ENCODE results near the gene POU2F3.

DNA sequence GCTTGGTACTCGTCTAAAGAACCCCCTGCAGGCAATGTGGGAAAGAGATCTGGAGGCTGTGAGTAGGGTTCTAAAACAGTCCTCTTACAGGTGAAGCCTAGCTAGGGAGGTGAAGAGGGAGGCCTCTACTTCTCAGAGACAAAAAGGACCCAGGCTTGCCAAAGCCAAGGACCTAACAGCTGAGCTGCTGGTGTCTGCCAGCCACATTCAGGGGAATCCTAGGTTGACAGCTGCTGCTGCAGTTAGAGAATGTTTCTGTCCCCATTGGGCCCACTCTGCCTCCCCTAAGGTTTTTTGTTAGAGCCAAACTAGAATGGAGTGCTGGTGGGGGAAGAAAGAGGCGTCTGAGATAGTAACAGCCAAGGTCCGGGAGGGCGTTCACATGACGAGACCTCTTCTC is 58.5 kb downstream of the POU2F3 start:
- TF ChIP-seq, protein P1, sequence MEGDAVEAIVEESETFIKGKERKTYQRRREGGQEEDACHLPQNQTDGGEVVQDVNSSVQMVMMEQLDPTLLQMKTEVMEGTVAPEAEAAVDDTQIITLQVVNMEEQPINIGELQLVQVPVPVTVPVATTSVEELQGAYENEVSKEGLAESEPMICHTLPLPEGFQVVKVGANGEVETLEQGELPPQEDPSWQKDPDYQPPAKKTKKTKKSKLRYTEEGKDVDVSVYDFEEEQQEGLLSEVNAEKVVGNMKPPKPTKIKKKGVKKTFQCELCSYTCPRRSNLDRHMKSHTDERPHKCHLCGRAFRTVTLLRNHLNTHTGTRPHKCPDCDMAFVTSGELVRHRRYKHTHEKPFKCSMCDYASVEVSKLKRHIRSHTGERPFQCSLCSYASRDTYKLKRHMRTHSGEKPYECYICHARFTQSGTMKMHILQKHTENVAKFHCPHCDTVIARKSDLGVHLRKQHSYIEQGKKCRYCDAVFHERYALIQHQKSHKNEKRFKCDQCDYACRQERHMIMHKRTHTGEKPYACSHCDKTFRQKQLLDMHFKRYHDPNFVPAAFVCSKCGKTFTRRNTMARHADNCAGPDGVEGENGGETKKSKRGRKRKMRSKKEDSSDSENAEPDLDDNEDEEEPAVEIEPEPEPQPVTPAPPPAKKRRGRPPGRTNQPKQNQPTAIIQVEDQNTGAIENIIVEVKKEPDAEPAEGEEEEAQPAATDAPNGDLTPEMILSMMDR (IDR thresholded peaks at IDR 0.05; ENCODE audit: low read depth, low read length): no peak
- TF ChIP-seq, protein P2, sequence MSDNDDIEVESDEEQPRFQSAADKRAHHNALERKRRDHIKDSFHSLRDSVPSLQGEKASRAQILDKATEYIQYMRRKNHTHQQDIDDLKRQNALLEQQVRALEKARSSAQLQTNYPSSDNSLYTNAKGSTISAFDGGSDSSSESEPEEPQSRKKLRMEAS (IDR thresholded peaks at IDR 0.05; ENCODE audit: low read depth, low read length): no peak
- TF ChIP-seq POLR2A (IDR thresholded peaks at IDR 0.05; ENCODE audit: extremely low read depth, insufficient read length): no peak
- no peak for TF ChIP-seq MYC (IDR thresholded peaks at IDR 0.05; ENCODE audit: low read depth, low read length)

Data from NB4 (cell line).